ENCODE data around the gene RNF5.
A peak's percentile ranks its signal among the peaks of the same experiment; 100 is the strongest.

RNF5 gene

GRCh38 chr6:32213649-32214048, 35.4 kb downstream of the RNF5 start:
- peaks cover 0 to 30% (median 0%) of the 10 kb centered on the region in 3 experiments for H3K27me3 ChIP-seq (ENCODE audit: control insufficient read depth in 3 of 3, insufficient read depth in 3 of 3, low read depth in 1 of 3, low read length in 3 of 3)
- H3K18ac ChIP-seq (ENCODE audit: low read length) = no peak overlapping the region
- no peak overlapping the region for H2BK12ac ChIP-seq (ENCODE audit: low read length)
- no peak overlapping the region for H2BK15ac ChIP-seq (ENCODE audit: low read length)
- no peaks in the 10 kb centered on the region for H3K9me3 ChIP-seq (replicated peaks in 1 of 2; ENCODE audit: control insufficient read depth in 2 of 2, insufficient read depth in 1 of 2, low read depth in 1 of 2, low read length in 2 of 2)
- H3K9ac ChIP-seq (ENCODE audit: low read depth, low read length, poor library complexity) = peak overlapping the region; percentile 34
- no peaks in the 10 kb centered on the region for H3K36me3 ChIP-seq (replicated peaks in 1 of 2; ENCODE audit: control insufficient read depth in 2 of 2, insufficient read depth in 2 of 2, low read length in 2 of 2)
- no peak for DNase-seq (ENCODE audit: low spot score)
- H3K14ac ChIP-seq (ENCODE audit: low read length) = no peak overlapping the region
- peak overlapping the region; percentile 14 for H3K23ac ChIP-seq (ENCODE audit: low read depth, low read length, poor library complexity)
- H2AK5ac ChIP-seq (ENCODE audit: low read depth, low read length) = peak overlapping the region; percentile 38
- H3K27ac ChIP-seq (replicated peaks; ENCODE audit: low read length) = no peak overlapping the region
- 100% methylated on average over 2 of the region's 6 CpGs; no CpG with 5 or more reads in 1 of the 2 donors for whole genome bisulfite sequencing, 2 donors (ENCODE audit: extremely low coverage in 2 of 2, insufficient read length in 2 of 2, insufficient replicate concordance in 1 of 2)
- no peaks in the 10 kb centered on the region for H3K4me1 ChIP-seq (ENCODE audit: control insufficient read depth in 2 of 2, insufficient read depth in 1 of 2, low read depth in 1 of 2, low read length in 2 of 2)
- no peak overlapping the region for H4K91ac ChIP-seq (ENCODE audit: low read depth, low read length, poor library complexity)
- H4K8ac ChIP-seq (ENCODE audit: low read depth, low read length) = no peak overlapping the region
- H2BK5ac ChIP-seq (ENCODE audit: low read length) = no peak overlapping the region
- no peak overlapping the region for H2AFZ ChIP-seq (ENCODE audit: low read length)
- no peak overlapping the region for H3K4me2 ChIP-seq (ENCODE audit: insufficient read depth, low read length, poor library complexity, severe bottlenecking)
- no peak overlapping the region for H2BK120ac ChIP-seq (ENCODE audit: low read depth, low read length)
- peak overlapping the region in 1 of 2 donors; percentile 37 for H3K4me3 ChIP-seq (ENCODE audit: low read length in 2 of 2)
- H3K79me1 ChIP-seq (ENCODE audit: low read depth, low read length) = no peaks in the 10 kb centered on the region
- no peak overlapping the region for H3K4ac ChIP-seq (ENCODE audit: low read length)

- no peaks in the 10 kb centered on the region for H3K4me1 ChIP-seq (ENCODE audit: control insufficient read depth in 2 of 2, insufficient read depth in 1 of 2, low read depth in 1 of 2, low read length in 2 of 2)
- H2AFZ ChIP-seq (ENCODE audit: low read length) = no peak overlapping the region
- no peaks in the 10 kb centered on the region for H3K36me3 ChIP-seq (replicated peaks in 1 of 2; ENCODE audit: control insufficient read depth in 2 of 2, insufficient read depth in 2 of 2, low read length in 2 of 2)
- peak overlapping the region; percentile 52 for H3K18ac ChIP-seq (ENCODE audit: low read length)
- no peak overlapping the region for H2AK5ac ChIP-seq (ENCODE audit: low read depth, low read length)
- H3K9ac ChIP-seq (ENCODE audit: low read depth, low read length, poor library complexity) = peak overlapping the region; percentile 12
- no peak overlapping the region for H3K14ac ChIP-seq (ENCODE audit: low read length)
- no peaks in the 10 kb centered on the region for H3K9me3 ChIP-seq (replicated peaks in 1 of 2; ENCODE audit: control insufficient read depth in 2 of 2, insufficient read depth in 1 of 2, low read depth in 1 of 2, low read length in 2 of 2)
- peaks cover 0 to 30% (median 0%) of the 10 kb centered on the region in 3 experiments for H3K27me3 ChIP-seq (ENCODE audit: control insufficient read depth in 3 of 3, insufficient read depth in 3 of 3, low read depth in 1 of 3, low read length in 3 of 3)
- no peak overlapping the region for H2BK5ac ChIP-seq (ENCODE audit: low read length)
- H3K79me1 ChIP-seq (ENCODE audit: low read depth, low read length) = no peaks in the 10 kb centered on the region
- no peak for DNase-seq (ENCODE audit: low spot score)
- no peak overlapping the region for H3K4me2 ChIP-seq (ENCODE audit: insufficient read depth, low read length, poor library complexity, severe bottlenecking)
- no peak overlapping the region for H3K27ac ChIP-seq (replicated peaks; ENCODE audit: low read length)
- no peak overlapping the region for H3K4me3 ChIP-seq (ENCODE audit: low read length in 2 of 2)
- peak overlapping the region; percentile 14 for H3K23ac ChIP-seq (ENCODE audit: low read depth, low read length, poor library complexity)
- no peak overlapping the region for H2BK120ac ChIP-seq (ENCODE audit: low read depth, low read length)
- no CpG with 5 or more reads among the region's 3 CpGs for WGBS, 2 donors (ENCODE audit: extremely low coverage in 2 of 2, insufficient read length in 2 of 2, insufficient replicate concordance in 1 of 2)
- no peak overlapping the region for H4K91ac ChIP-seq (ENCODE audit: low read depth, low read length, poor library complexity)
- no peak overlapping the region for H4K8ac ChIP-seq (ENCODE audit: low read depth, low read length)
- H2BK12ac ChIP-seq (ENCODE audit: low read length) = no peak overlapping the region
- no peak overlapping the region for H2BK15ac ChIP-seq (ENCODE audit: low read length)
- H3K4ac ChIP-seq (ENCODE audit: low read length) = no peak overlapping the region
These were observed 35.9 kb downstream of the RNF5 start for GRCh38 chr6:32214126-32214525.

- H2AFZ ChIP-seq (ENCODE audit: low read length) = no peak overlapping the region
- H3K4me1 ChIP-seq (ENCODE audit: control insufficient read depth in 2 of 2, insufficient read depth in 1 of 2, low read depth in 1 of 2, low read length in 2 of 2) = no peaks in the 10 kb centered on the region
- H2BK5ac ChIP-seq (ENCODE audit: low read length) = no peak overlapping the region
- no peak for DNase-seq (ENCODE audit: low spot score)
- no peak overlapping the region for H3K18ac ChIP-seq (ENCODE audit: low read length)
- no peaks in the 10 kb centered on the region for H3K36me3 ChIP-seq (replicated peaks in 1 of 2; ENCODE audit: control insufficient read depth in 2 of 2, insufficient read depth in 2 of 2, low read length in 2 of 2)
- H3K27ac ChIP-seq (replicated peaks; ENCODE audit: low read length) = no peak overlapping the region
- no peaks in the 10 kb centered on the region for H3K9me3 ChIP-seq (replicated peaks in 1 of 2; ENCODE audit: control insufficient read depth in 2 of 2, insufficient read depth in 1 of 2, low read depth in 1 of 2, low read length in 2 of 2)
- no peak overlapping the region for H3K14ac ChIP-seq (ENCODE audit: low read length)
- no peak overlapping the region for H3K4ac ChIP-seq (ENCODE audit: low read length)
- no peak overlapping the region for H2BK12ac ChIP-seq (ENCODE audit: low read length)
- no CpG with 5 or more reads among the region's 4 CpGs for WGBS, 2 donors (ENCODE audit: extremely low coverage in 2 of 2, insufficient read length in 2 of 2, insufficient replicate concordance in 1 of 2)
- no peak overlapping the region for H4K8ac ChIP-seq (ENCODE audit: low read depth, low read length)
- no peaks in the 10 kb centered on the region for H3K79me1 ChIP-seq (ENCODE audit: low read depth, low read length)
- no peak overlapping the region for H3K4me3 ChIP-seq (ENCODE audit: low read length in 2 of 2)
- no peak overlapping the region for H3K23ac ChIP-seq (ENCODE audit: low read depth, low read length, poor library complexity)
- no peak overlapping the region for H3K9ac ChIP-seq (ENCODE audit: low read depth, low read length, poor library complexity)
- no peak overlapping the region for H2AK5ac ChIP-seq (ENCODE audit: low read depth, low read length)
- no peak overlapping the region for H2BK120ac ChIP-seq (ENCODE audit: low read depth, low read length)
- no peak overlapping the region for H3K4me2 ChIP-seq (ENCODE audit: insufficient read depth, low read length, poor library complexity, severe bottlenecking)
- H2BK15ac ChIP-seq (ENCODE audit: low read length) = no peak overlapping the region
- peaks cover 0 to 37% (median 0%) of the 10 kb centered on the region in 3 experiments for H3K27me3 ChIP-seq (ENCODE audit: control insufficient read depth in 3 of 3, insufficient read depth in 3 of 3, low read depth in 1 of 3, low read length in 3 of 3)
- H4K91ac ChIP-seq (ENCODE audit: low read depth, low read length, poor library complexity) = no peak overlapping the region
These were observed 37.4 kb downstream of the RNF5 start for GRCh38 chr6:32215617-32216016.

- Histone ChIP-seq H3K4ac (ENCODE audit: low read length) (no peak overlapping the region), H3K27me3 (ENCODE audit: control insufficient read depth in 3 of 3, insufficient read depth in 3 of 3, low read depth in 1 of 3, low read length in 3 of 3) (peaks cover 0 to 37% (median 0%) of the 10 kb centered on the region in 3 experiments), H3K79me1 (ENCODE audit: low read depth, low read length) (no peaks in the 10 kb centered on the region), H3K9ac (ENCODE audit: low read depth, low read length, poor library complexity) (no peak overlapping the region), H2BK5ac (ENCODE audit: low read length) (no peak overlapping the region), H2BK120ac (ENCODE audit: low read depth, low read length) (no peak overlapping the region), H3K36me3 (replicated peaks in 1 of 2; ENCODE audit: control insufficient read depth in 2 of 2, insufficient read depth in 2 of 2, low read length in 2 of 2) (no peaks in the 10 kb centered on the region), H3K14ac (ENCODE audit: low read length) (no peak overlapping the region), H3K18ac (ENCODE audit: low read length) (no peak overlapping the region), H3K27ac (replicated peaks; ENCODE audit: low read length) (no peak overlapping the region), H3K4me3 (ENCODE audit: low read length in 2 of 2) (no peak overlapping the region), H4K8ac (ENCODE audit: low read depth, low read length) (no peak overlapping the region), H2AFZ (ENCODE audit: low read length) (no peak overlapping the region), H2BK12ac (ENCODE audit: low read length) (no peak overlapping the region), H2AK5ac (ENCODE audit: low read depth, low read length) (no peak overlapping the region), H2BK15ac (ENCODE audit: low read length) (no peak overlapping the region), H3K4me1 (ENCODE audit: control insufficient read depth in 2 of 2, insufficient read depth in 1 of 2, low read depth in 1 of 2, low read length in 2 of 2) (no peaks in the 10 kb centered on the region), H4K91ac (ENCODE audit: low read depth, low read length, poor library complexity) (no peak overlapping the region), H3K9me3 (replicated peaks in 1 of 2; ENCODE audit: control insufficient read depth in 2 of 2, insufficient read depth in 1 of 2, low read depth in 1 of 2, low read length in 2 of 2) (no peaks in the 10 kb centered on the region), H3K23ac (ENCODE audit: low read depth, low read length, poor library complexity) (no peak overlapping the region), H3K4me2 (ENCODE audit: insufficient read depth, low read length, poor library complexity, severe bottlenecking) (no peak overlapping the region)
- WGBS, 2 donors (ENCODE audit: extremely low coverage in 2 of 2, insufficient read length in 2 of 2, insufficient replicate concordance in 1 of 2) = no CpG with 5 or more reads among the region's 10 CpGs
- DNase-seq (ENCODE audit: low spot score) = no peak
These were observed 38.1 kb downstream of the RNF5 start for GRCh38 chr6:32216285-32216684.
